GM12891 (cell line): ENCODE results near the gene GTPBP6.
"Not testable (repeated sequence)": the region's sequence is repeated elsewhere in the genome, so short reads cannot be mapped to it uniquely, and the experiment has no call there.

ENCODE experiments used
- PAX5 ChIP-seq: IDR thresholded peaks from 2 replicates; pipeline ENCODE4 v1.6.1; 2011; ENCODE audit warnings: low read length, moderate library complexity, mild to moderate bottlenecking; ENCODE audit not compliant: insufficient read depth, severe bottlenecking
- POLR2A ChIP-seq: IDR thresholded peaks from 2 replicates; pipeline ENCODE4 v1.6.1; 2011; ENCODE audit warnings: low read depth, low read length, control low read depth
- POLR2AphosphoS5 ChIP-seq: IDR thresholded peaks from 2 replicates; pipeline ENCODE4 v1.6.1; 2011; ENCODE audit warnings: low read depth, low read length, control low read depth

DNA sequence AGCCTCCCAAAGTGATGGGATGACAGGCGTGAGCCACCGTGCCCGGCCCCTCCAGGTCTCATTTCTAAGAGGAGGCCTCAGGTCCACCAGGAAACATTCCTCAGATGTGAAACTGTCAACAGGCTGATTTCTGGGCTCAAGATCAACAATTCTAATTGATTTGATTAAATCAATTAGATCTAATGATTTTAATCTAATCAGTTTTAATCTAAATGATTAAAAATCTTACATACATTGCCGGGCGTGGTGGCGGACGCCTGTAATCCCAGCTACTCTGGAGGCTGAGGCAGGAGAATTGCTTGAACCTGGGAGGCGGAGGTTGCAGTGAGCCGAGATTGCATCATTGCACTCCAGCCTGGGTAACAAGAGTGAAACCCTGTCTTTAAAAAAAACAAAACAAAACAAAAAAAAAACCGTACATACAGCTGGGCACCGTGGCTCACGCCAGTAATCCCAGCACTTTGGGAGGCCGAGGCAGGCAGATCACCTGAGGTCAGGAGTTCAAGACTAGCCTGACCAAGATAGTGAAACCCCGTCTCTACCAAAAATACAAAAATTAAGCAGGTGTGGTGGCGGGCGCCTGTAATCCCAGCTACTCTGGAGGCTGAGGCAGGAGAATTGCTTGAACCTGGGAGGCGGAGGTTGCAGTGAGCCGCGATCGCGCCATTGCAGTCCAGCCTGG lies 36.5 kb downstream of the GTPBP6 start:
- TF ChIP-seq POLR2A, POLR2AphosphoS5, PAX5: not testable (repeated sequence)
